HG03135 (cell line): ENCODE data around the gene SRPRA.

ENCODE experiments used
- ATAC-seq: cut with Tn5 transposase; IDR thresholded peaks from one replicate; pipeline ENCODE4 v1.9.1; 2021; ENCODE audit warnings: mild to moderate bottlenecking, moderate library complexity; ENCODE audit not compliant: unreplicated experiment

Gene SRPRA

DNA sequence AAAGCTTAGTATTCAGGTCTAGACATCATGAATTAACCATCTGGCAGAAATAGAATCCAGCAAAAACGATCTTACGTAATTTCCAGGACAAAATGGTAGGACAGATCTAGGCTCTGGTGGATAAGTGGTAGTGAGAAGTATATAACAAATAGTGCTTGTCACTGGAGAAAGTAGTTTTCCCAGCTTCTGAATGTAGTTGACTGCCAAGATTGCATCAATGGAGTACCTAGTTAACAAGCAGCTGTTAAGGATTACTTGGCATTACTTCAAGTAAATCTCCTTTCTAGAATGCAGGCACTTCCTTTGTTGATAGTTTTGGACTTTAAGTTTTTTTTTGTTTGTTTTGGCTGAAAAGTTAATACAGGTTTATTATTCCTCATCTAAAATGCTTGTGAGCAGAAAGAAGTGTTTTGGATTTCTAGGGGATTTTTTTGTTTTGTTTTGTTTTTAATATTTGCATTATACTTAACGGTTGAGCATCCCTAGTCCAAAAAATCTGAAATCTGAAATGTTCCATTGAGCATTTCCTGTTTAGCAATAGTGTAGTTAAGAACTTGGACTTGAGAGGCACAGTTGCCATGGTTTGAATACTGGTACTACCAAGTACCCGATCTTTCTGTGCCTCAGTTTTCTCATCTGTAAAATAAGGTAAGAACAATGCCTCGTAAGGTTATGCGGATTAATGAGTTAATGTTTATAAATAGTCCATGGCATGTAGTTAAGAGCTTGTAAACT, 36.8 kb downstream of the SRPRA start:
- no peak for ATAC-seq

DNA sequence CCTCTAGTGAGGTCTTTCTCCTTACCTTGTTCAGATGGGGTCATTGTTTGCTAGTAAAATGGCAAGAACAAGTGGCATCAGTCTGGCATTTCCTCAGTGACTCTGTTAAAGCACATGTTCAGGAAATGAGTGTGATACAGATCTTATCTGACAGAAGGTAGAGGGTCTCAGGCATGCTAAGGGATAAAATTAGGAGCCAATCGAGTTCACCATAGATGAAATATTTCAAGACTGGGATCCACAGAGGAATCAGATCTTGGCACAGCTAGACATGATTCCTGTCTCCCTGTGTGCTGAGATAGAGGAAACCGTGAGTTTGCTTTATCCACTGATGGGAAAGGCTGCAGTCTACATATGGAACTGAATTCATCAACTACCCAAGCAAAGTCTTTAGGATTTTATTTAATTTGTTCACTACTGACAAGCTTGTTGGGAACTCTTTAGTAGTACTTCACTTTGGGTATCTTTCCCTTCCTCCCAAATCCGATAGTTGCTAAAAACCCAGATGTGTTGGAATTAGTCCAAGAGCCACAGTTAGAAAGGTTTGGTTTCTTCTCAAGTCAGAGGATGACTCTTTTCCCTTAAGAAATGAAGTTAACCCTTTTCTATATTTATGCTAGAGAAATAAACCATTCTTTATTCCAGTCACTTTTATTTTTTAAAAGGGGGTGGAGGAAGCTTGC, 38.7 kb downstream of the SRPRA start:
- no peak for ATAC-seq

DNA sequence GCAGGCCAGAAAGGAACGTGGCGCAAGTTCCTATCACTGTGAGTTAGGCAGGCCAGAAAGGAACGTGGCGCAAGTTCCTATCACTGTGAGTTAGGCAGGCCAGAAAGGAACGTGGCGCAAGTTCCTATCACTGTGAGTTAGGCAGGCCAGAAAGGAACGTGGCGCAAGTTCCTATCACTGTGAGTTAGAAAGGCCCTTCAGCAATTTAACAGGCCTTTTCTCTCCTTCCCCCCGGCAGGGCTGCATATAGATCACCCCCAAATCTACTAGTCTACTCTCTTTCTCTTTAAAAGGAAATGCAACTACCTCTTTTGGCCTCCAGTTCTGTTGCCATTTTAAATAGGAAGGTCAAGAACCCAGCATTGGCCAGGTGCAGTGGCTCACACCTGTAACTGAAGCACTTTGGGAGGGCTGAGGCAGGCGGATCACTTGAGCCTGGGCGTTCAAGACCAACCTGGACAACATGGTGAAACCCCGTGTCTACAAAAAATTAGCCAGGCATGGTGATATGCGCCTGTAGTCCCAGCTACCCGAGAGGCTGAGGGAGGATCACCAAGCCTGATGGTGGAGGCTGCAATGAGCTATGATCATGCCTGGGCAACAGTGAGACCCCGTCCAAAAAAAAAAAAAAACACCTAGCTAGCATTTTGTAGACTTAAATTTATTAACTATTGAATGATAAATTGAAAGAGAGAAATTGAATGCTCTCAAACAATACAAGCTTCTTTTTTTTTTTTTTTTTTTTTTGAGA, 42.2 kb downstream of the SRPRA start:
- no peak for ATAC-seq

DNA sequence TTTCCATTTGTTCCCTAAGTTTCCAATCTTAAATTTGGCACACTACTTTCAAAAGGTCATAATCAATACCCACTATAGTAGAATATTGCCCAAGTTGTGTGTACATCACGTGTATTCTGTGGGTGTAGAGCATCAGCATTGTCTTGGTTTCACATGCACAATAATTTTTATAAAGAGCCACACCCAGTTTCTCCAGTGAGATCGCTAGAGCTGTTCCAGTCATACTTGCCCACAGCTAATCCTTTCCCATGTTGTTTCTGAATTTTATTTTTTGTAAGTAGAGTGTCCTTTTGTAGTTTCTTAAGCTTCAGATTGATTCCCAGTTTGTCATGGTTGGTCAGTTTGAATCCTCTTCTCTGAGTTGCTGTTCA, 43.4 kb downstream of the SRPRA start:
- no peak for ATAC-seq

DNA sequence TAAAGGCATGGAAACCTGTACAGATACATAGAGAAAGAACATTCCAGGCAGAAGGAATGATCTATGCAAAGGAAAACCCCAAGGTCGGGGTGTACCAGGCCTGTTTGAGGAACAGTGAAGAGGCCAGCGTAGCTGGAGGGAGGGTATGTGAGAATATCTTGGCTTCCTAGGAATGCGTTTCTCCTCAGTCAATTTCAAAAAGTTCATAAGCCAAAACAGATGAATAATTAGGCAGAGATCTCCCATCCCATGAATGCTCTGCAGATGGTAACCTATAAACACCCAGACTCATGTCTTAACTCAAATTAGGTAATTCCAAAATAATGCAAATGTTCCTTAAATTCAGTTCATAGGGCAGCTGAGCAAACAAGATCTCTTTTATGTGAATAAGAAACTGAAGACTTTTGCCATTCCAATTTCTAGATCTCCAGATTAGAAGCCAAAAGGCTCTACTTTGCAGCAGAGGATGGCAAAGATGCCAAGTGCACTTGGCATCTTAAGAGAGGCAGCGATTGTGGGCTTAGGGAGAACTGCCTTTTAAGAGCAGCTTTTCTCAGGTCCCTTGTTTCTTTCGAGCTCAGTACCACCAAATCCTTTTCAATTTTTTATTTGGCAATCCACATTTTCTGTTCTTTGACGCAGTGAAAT, 43.9 kb downstream of the SRPRA start:
- no peak for ATAC-seq

DNA sequence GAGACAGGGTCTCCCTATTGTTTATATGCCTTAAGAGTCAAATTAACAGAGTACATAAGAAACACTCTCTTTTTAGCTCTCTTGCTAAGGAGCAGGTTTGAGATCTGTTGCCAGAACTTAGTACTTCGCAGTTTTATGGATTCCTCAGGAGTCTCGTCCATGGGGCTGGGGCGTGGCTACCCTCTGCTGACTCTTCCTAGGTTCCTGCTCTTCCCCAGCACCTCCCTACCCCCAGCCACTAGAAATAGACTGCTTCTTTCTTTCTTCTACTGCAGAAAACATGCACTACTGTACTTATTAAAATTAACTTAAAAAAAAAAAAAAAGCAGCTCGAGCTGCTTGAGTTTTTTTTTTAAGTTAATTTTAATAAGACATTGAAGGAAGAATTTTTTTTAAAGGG, 49.1 kb downstream of the SRPRA start:
- ATAC-seq, result no peak

DNA sequence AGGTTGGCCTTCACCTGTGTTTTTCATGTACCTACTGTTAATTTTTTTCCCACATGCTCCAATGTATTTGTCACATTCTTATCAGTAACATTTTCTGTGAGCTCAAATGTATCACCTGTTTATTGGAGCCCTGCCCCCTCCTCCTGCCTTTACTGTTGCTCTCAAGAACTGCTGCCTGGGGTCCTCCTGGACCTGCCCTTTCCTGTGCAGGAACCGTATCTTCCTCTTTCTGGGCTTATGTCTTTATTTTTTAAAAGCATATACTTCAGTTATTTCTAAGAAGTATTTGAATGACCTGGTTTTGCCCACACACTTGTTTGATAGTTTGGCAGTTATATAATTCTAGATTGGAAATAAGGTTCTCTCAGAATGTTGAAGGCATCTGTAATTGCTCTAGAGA, 51.2 kb downstream of the SRPRA start:
- ATAC-seq, result no peak

DNA sequence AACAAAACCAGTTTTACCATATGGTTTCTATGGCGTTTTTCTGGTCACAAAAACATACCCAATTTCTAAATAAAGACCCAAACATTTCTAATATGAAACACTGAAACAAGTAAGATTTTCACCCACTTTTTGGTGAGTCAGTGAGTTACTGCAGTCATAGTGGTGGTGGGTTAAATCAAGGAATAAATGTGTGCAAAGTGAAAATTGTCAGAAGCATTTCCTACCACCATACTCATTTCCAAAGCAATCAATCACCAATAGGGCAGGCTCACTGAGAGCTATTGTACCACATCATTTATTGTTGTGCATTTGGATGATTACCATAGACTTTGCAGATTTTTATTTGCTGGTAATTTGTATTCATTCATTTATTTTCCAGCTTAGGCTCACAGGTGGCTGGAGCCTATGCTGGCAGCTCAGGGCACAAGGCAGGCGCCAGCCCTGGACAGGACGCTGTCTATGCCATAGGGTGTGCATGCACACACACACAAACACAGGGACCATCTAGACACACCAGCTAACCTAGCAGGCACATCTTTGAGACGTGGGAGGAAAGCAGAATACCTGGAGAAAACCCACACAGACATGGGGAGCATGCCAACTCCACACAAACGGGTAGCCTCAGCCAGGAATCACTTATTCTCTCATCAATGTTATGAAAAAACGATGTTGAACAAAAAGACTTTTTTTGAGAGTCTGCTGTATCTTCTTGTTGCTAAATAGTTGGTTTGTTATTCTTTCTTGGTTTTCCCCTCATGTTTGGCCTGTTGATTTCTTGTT, 52.0 kb downstream of the SRPRA start:
- ATAC-seq, result no peak

DNA sequence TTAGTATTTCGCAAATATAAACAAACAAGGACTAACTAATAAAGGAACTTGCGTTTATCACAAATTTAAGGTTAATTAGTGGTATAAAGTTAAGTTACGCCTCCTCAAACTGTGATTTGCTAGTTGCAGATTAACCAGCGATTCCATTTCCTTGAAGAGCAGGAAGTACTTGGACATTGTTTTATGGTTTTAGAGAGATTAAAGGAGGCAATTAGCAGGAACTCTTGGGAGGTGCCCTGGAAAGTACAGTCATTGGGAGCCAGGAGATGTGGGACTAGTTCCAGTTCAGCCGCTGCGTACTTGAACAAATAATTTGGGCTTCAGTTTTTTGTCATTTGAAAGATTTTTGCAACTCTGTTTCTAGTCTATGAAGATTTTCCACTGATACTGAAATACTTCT, 53.9 kb downstream of the SRPRA start:
- ATAC-seq, result no peak

DNA sequence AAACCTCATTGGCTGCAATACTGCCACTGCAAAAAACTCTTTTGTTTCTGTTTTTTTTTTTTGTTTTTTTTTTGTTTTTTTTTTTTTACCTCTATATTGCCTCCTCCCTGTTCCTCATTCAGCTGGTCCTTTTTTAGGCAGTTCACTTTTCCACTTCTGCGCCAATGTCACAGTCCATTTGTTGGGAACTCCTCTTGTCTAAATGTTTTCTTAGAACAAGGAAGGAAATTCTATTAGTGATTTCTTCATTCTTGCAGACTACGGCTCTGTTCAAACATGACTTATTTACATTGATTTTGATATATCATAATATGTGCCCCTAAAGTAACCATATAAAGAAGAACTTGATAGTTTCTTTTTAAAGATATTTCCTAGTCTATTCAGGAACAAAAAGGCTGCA, 54.3 kb downstream of the SRPRA start:
- no peak for ATAC-seq
